Measurements from ENCODE around the gene ACTN4. TPM values are rescaled to one million over a fixed set of nuclear protein-coding genes. Genes with fewer than 3 reads are reported as not detected.

Gene ACTN4
- total and polyA plus RNA-seq, 12 donors: 148 to 773 (median 558) TPM

- Histone ChIP-seq H3K27me3 (no peaks in the 10 kb centered on the region), H3K4me1 (replicated peaks in 1 of 2) (peaks cover 7 to 20% of the 10 kb centered on the region in 2 donors), H3K9me3 (replicated peaks in 1 of 3) (no peaks in the 10 kb centered on the region), H3K27ac (peak overlapping the region in 3 of 5 donors; percentile 32 to 85 (median 54)), H3K36me3 (replicated peaks in 1 of 2) (peaks cover 0 to 6% of the 10 kb centered on the region in 2 donors), H3K4me3 (peak overlapping the region in 1 of 4 donors; percentile 45)
- peak; percentile 61 to 78 (median 71) for DNase-seq
- WGBS, 4 donors: 1 to 2% methylated on average over 30 to 41 of the region's 42 CpGs; no CpG with 5 or more reads in 2 of the 4 donors
- TF ChIP-seq POLR2A (IDR thresholded peaks at IDR 0.05) (peak in 1 of 2 donors; percentile 14), CTCF (IDR thresholded peaks at IDR 0.05) (no peak)
- intact Hi-C loops (cut with DNase I): loop anchor here in 1 of 2 donors (10.0 kb wide), 1 partner anchor 109 kb away; the partner anchor contains the start of gene HNRNPL
Measured at GRCh38 chr19:38736036-38736412, 88.6 kb downstream of the ACTN4 start.

GRCh38 chr19:38736413-38737280 is 89.2 kb downstream of the ACTN4 start:
- peaks cover 2 to 16% of the 10 kb centered on the region in 2 donors for H3K4me1 ChIP-seq (replicated peaks in 1 of 2)
- peak; percentile 46 to 78 (median 57) for DNase-seq
- TF ChIP-seq POLR2A (IDR thresholded peaks at IDR 0.05) (no peak), CTCF (IDR thresholded peaks at IDR 0.05) (no peak)
- H3K36me3 ChIP-seq (replicated peaks in 1 of 2): no peaks in the 10 kb centered on the region
- WGBS, 4 donors: 5 to 15% (median 11%) methylated on average over 15 to 36 of the region's 36 CpGs
- H3K27ac ChIP-seq: peak overlapping the region in 3 of 5 donors; percentile 32 to 85 (median 54)
- intact Hi-C loops (cut with DNase I): loop anchor here in 1 of 2 donors (10.0 kb wide), 1 partner anchor 108 kb away; the partner anchor contains the start of gene HNRNPL
- H3K27me3 ChIP-seq: no peaks in the 10 kb centered on the region
- no peaks in the 10 kb centered on the region for H3K9me3 ChIP-seq (replicated peaks in 1 of 3)
- H3K4me3 ChIP-seq: peak overlapping the region in 1 of 4 donors; percentile 45

GRCh38 chr19:38737281-38737865 is 89.9 kb downstream of the ACTN4 start:
- TF ChIP-seq POLR2A (IDR thresholded peaks at IDR 0.05) (no peak), CTCF (IDR thresholded peaks at IDR 0.05) (no peak)
- intact Hi-C loops (cut with DNase I): loop anchor here in 1 of 2 donors (10.0 kb wide), 1 partner anchor 107 kb away; the partner anchor contains the start of gene HNRNPL
- no peak overlapping the region for H3K4me3 ChIP-seq
- H3K36me3 ChIP-seq (replicated peaks in 1 of 2): no peaks in the 10 kb centered on the region
- no peaks in the 10 kb centered on the region for H3K9me3 ChIP-seq (replicated peaks in 1 of 3)
- peak in 2 of 7 donors; percentile 23 to 33 for DNase-seq
- no peak overlapping the region for H3K27ac ChIP-seq
- WGBS, 4 donors: 38 to 70% (median 55%) methylated on average over 9 to 22 of the region's 22 CpGs
- peaks cover 0 to 12% of the 10 kb centered on the region in 2 donors for H3K4me1 ChIP-seq (replicated peaks in 1 of 2)
- H3K27me3 ChIP-seq: no peaks in the 10 kb centered on the region
